GM23338 (cell line): ENCODE measurements around the gene ZNF678. TPM values are rescaled to one million over a fixed set of nuclear protein-coding genes. Genes with fewer than 3 reads are reported as not detected.

Source experiments
- ATAC-seq: fragments of 200-7000 bp; cut with Tn5 transposase; 3 replicates; pipeline ENCODE4 v1.9.1; 2020
- DNase-seq: peaks from one replicate; pipeline ENCODE4 v3.0.0-alpha.2; 2015; ENCODE audit warnings: low spot score
- H2AFZ ChIP-seq: fragments of 200-600 bp; sonication (generic); 2 replicates; pipeline ENCODE4 v1.8.0; 2016; ENCODE audit warnings: antibody characterized with exemption, mild to moderate bottlenecking, moderate library complexity
- H3F3A ChIP-seq: fragments of 200-600 bp; sonication (generic); replicated peaks from 2 replicates; pipeline ENCODE4 v1.8.0; 2017; ENCODE audit warnings: antibody characterized with exemption, mixed run types, low read depth
- H3K27ac ChIP-seq: fragments of 200-600 bp; sonication (generic); 2 replicates; pipeline ENCODE4 v1.6.1; 2016; ENCODE audit warnings: low read depth
- H3K27me3 ChIP-seq: fragments of 200-600 bp; sonication (generic); 2 replicates; pipeline ENCODE4 v1.8.0; 2016; ENCODE audit warnings: mild to moderate bottlenecking, mixed run types, moderate library complexity; ENCODE audit not compliant: insufficient read depth
- H3K36me3 ChIP-seq: fragments of 200-600 bp; sonication (generic); 2 replicates; pipeline ENCODE4 v1.8.0; 2016; ENCODE audit warnings: mild to moderate bottlenecking; ENCODE audit not compliant: insufficient read depth
- H3K4me1 ChIP-seq: fragments of 200-600 bp; sonication (generic); 2 replicates; pipeline ENCODE4 v1.8.0; 2016; ENCODE audit warnings: mild to moderate bottlenecking, moderate library complexity; ENCODE audit not compliant: insufficient read depth
- H3K4me2 ChIP-seq: fragments of 200-600 bp; sonication (generic); 2 replicates; pipeline ENCODE4 v1.7.1; 2017; ENCODE audit warnings: mixed run types
- H3K4me3 ChIP-seq: fragments of 200-600 bp; sonication (generic); 2 replicates; pipeline ENCODE4 v1.6.1; 2016; ENCODE audit warnings: mixed run types
- H3K79me2 ChIP-seq: fragments of 200-600 bp; sonication (generic); replicated peaks from 2 replicates; pipeline ENCODE4 v1.8.0; 2017; ENCODE audit warnings: mild to moderate bottlenecking; ENCODE audit not compliant: insufficient read depth
- H3K9me2 ChIP-seq: fragments of 200-600 bp; sonication (generic); 2 replicates; pipeline ENCODE4 v1.8.0; 2017; ENCODE audit not compliant: insufficient read depth
- H4K20me1 ChIP-seq: fragments of 200-600 bp; sonication (generic); replicated peaks from 2 replicates; pipeline ENCODE4 v1.8.0; 2017; ENCODE audit warnings: mild to moderate bottlenecking; ENCODE audit not compliant: insufficient read depth
- H3K27ac Mint-ChIP-seq: 2 replicates; pipeline ENCODE4 v1.8.0; 2020; ENCODE audit warnings: inconsistent platforms, mild to moderate bottlenecking, moderate library complexity, mixed read lengths
- H3K27me3 Mint-ChIP-seq: 3 replicates; pipeline ENCODE4 v1.8.0; 2022; ENCODE audit warnings: low read depth, mild to moderate bottlenecking, moderate library complexity, mixed read lengths, inconsistent platforms; ENCODE audit not compliant: insufficient read depth, poor library complexity
- H3K36me3 Mint-ChIP-seq: 3 replicates; pipeline ENCODE4 v1.8.0; 2021; ENCODE audit warnings: low read depth, mild to moderate bottlenecking, inconsistent platforms, moderate library complexity, mixed read lengths
- H3K4me1 Mint-ChIP-seq: 3 replicates; pipeline ENCODE4 v1.8.0; 2020; ENCODE audit warnings: mild to moderate bottlenecking, inconsistent platforms, mixed read lengths
- H3K4me3 Mint-ChIP-seq: 3 replicates; pipeline ENCODE4 v1.8.0; 2021; ENCODE audit warnings: moderate library complexity, mild to moderate bottlenecking, inconsistent platforms, mixed read lengths
- H3K9me3 Mint-ChIP-seq: 3 replicates; pipeline ENCODE4 v1.8.0; 2020; ENCODE audit warnings: moderate library complexity, mild to moderate bottlenecking, inconsistent platforms, mixed read lengths
- CREB1 ChIP-seq: fragments of 250-450 bp; sonication (Bioruptor Pico); IDR thresholded peaks from 2 replicates; pipeline ENCODE4 v1.5.0; 2020; ENCODE audit warnings: low read depth, mild to moderate bottlenecking, moderate library complexity
- CTCF ChIP-seq, 2 experiments: fragments of 200-600 bp in 1 of 2; sonication (generic) in 1 of 2; conservative IDR thresholded peaks; 2 replicates each; pipeline versions ENCODE4 v1.5.1 to v1.6.1; 2016 to 2017; ENCODE audit warnings: antibody characterized with exemption in 2 of 2, low read depth in 2 of 2, mild to moderate bottlenecking in 2 of 2, moderate library complexity in 1 of 2
- ETS1 ChIP-seq: IDR thresholded peaks from 2 replicates; pipeline ENCODE4 v1.6.1; 2016; ENCODE audit warnings: antibody characterized with exemption
- EZH2phosphoT487 ChIP-seq: fragments of 200-600 bp; sonication (generic); IDR thresholded peaks from one replicate; pipeline ENCODE4 v1.8.1; 2018; ENCODE audit warnings: antibody characterized with exemption; ENCODE audit not compliant: unreplicated experiment
- JUNB ChIP-seq: IDR thresholded peaks from one replicate; pipeline ENCODE4 v1.6.1; 2016; ENCODE audit warnings: antibody characterized with exemption; ENCODE audit not compliant: unreplicated experiment
- NANOG ChIP-seq: IDR thresholded peaks from 2 replicates; pipeline ENCODE4 v1.6.1; 2016; ENCODE audit warnings: antibody characterized with exemption, borderline replicate concordance
- POLR2AphosphoS5 ChIP-seq: IDR thresholded peaks from 2 replicates; pipeline ENCODE4 v1.6.1; 2016; ENCODE audit warnings: antibody characterized with exemption, low read depth
- REST ChIP-seq: IDR thresholded peaks from one replicate; pipeline ENCODE4 v1.6.1; 2018; ENCODE audit warnings: antibody characterized with exemption; ENCODE audit not compliant: unreplicated experiment
- STAT1 ChIP-seq: IDR thresholded peaks from one replicate; pipeline ENCODE4 v1.6.1; 2016; ENCODE audit warnings: antibody characterized with exemption; ENCODE audit not compliant: unreplicated experiment
- ZNF114 ChIP-seq: fragments of 250-450 bp; sonication (Bioruptor Pico); IDR thresholded peaks from 2 replicates; pipeline ENCODE4 v1.5.0; 2020; ENCODE audit warnings: mild to moderate bottlenecking, moderate library complexity
- ZNF331 ChIP-seq: fragments of 250-450 bp; sonication (Bioruptor Pico); IDR thresholded peaks from 2 replicates; pipeline ENCODE4 v1.5.0; 2020; ENCODE audit warnings: low read depth, mild to moderate bottlenecking, moderate library complexity
- ZNF462 ChIP-seq: fragments of 250-450 bp; sonication (Bioruptor Pico); IDR thresholded peaks from 2 replicates; pipeline ENCODE4 v1.5.0; 2020; ENCODE audit warnings: mild to moderate bottlenecking, moderate library complexity
- polyA plus RNA-seq: library from polyadenylated mRNA; unstranded; fragments of >200 nt; fragmentation: Nextera tagmentation; extraction: Ambion mirVana; gene quantifications from 2 replicates; pipeline ENCODE4 v1.2.1, GENCODE V29; 2016
- total RNA-seq: library from RNA; depleted of rRNA; stranded (reverse); fragments of >200 nt; shearing (Covaris generic); gene quantifications from 2 replicates; pipeline ENCODE4 v1.2.3, GENCODE V29; 2014

Gene ZNF678
- total and polyA plus RNA-seq, 2 experiments from 2014 or later: 8.6 to 60.0 TPM

GRCh38 chr1:227685807-227686206 lies 122.5 kb downstream of the ZNF678 start:
- no peak for TF ChIP-seq EZH2phosphoT487
- no peak for TF ChIP-seq ZNF462 (CRISPR knock-in tag)
- TF ChIP-seq JUNB: no peak
- no peak for TF ChIP-seq STAT1
- no peak for TF ChIP-seq CREB1 (CRISPR knock-in tag)
- TF ChIP-seq ZNF331 (CRISPR knock-in tag): no peak
- TF ChIP-seq CTCF (conservative IDR thresholded peaks at IDR 0.05; ENCODE audit: low read depth in 2 of 2): no peak
- TF ChIP-seq ETS1: no peak
- no peak for TF ChIP-seq REST
- TF ChIP-seq POLR2AphosphoS5: no peak
- no peak for TF ChIP-seq ZNF114
- no peak for TF ChIP-seq NANOG
- Mint-ChIP-seq H3K4me1 (no peaks in the 10 kb centered on the region), H3K4me3 (no peak overlapping the region), H3K27me3 (peaks cover 2% of the 10 kb centered on the region), H3K27ac (no peak overlapping the region), H3K36me3 (peaks cover 6% of the 10 kb centered on the region; the same call in 2 of the 3 replicates), H3K9me3 (peaks cover 83% of the 10 kb centered on the region)
- H3K79me2 ChIP-seq: no peaks in the 10 kb centered on the region
- no peaks in the 10 kb centered on the region for H3K36me3 ChIP-seq
- no peaks in the 10 kb centered on the region for H3K9me2 ChIP-seq
- no peaks in the 10 kb centered on the region for H3F3A ChIP-seq
- H2AFZ ChIP-seq: no peak overlapping the region
- H3K4me3 ChIP-seq: no peak overlapping the region
- no peaks in the 10 kb centered on the region for H3K27me3 ChIP-seq
- no peak overlapping the region for H3K27ac ChIP-seq
- no peaks in the 10 kb centered on the region for H3K4me1 ChIP-seq
- DNase-seq (no peak), ATAC-seq (no peak)
- no peaks in the 10 kb centered on the region for H4K20me1 ChIP-seq
- no peak overlapping the region for H3K4me2 ChIP-seq
